Effector memory CD8-positive, alpha-beta T cell (primary cell): Measurements from ENCODE around the gene GLP1R.

Experiments used
- ATAC-seq: fragments of 150-1000 bp; cut with Tn5 transposase; replicated peaks from 2 replicates; pipeline ENCODE4 v1.10.0; 2021; ENCODE audit warnings: mild to moderate bottlenecking, moderate library complexity
- DNase-seq, 3 experiments: peaks; one replicate each; pipeline ENCODE4 v3.0.0; 2021
- H3K27ac Mint-ChIP-seq, 2 donors: one replicate each; pipeline ENCODE4 v1.8.0; 2022; ENCODE audit warnings: mild to moderate bottlenecking in 2 of 2, mixed read lengths in 2 of 2, moderate library complexity in 2 of 2
- H3K27me3 Mint-ChIP-seq, 2 donors: one replicate each; pipeline ENCODE4 v1.8.0; 2022; ENCODE audit warnings: mixed read lengths in 2 of 2
- H3K36me3 Mint-ChIP-seq: one replicate; pipeline ENCODE4 v1.8.0; 2022; ENCODE audit warnings: mild to moderate bottlenecking, moderate library complexity, mixed read lengths; ENCODE audit not compliant: insufficient read depth
- H3K4me1 Mint-ChIP-seq, 2 donors: one replicate each; pipeline ENCODE4 v1.8.0; 2022; ENCODE audit warnings: low read depth in 2 of 2, mixed read lengths in 2 of 2
- H3K4me3 Mint-ChIP-seq, 2 donors: one replicate each; pipeline ENCODE4 v1.8.0; 2022; ENCODE audit warnings: mild to moderate bottlenecking in 2 of 2, mixed read lengths in 2 of 2, moderate library complexity in 2 of 2
- H3K9me3 Mint-ChIP-seq, 2 donors: one replicate each; pipeline ENCODE4 v1.8.0; 2022; ENCODE audit warnings: mixed read lengths in 2 of 2

Gene GLP1R

GRCh38 chr6:39026175-39026574 lies 22.4 kb upstream of the GLP1R start:
- Mint-ChIP-seq H3K27me3 (peaks cover 24 to 53% of the 10 kb centered on the region in 2 donors), H3K9me3 (no peaks in the 10 kb centered on the region), H3K36me3 (no peaks in the 10 kb centered on the region), H3K4me1 (no peaks in the 10 kb centered on the region), H3K4me3 (no peak overlapping the region), H3K27ac (no peak overlapping the region)
- ATAC-seq (no peak), DNase-seq (no peak)

- ATAC-seq = peak; percentile 51
- no peak overlapping the region for H3K4me3 Mint-ChIP-seq
- no peaks in the 10 kb centered on the region for H3K4me1 Mint-ChIP-seq
- H3K9me3 Mint-ChIP-seq = no peaks in the 10 kb centered on the region
- peak; percentile 27 to 42 (median 36) for DNase-seq
- no peaks in the 10 kb centered on the region for H3K36me3 Mint-ChIP-seq
- peaks cover 39 to 68% of the 10 kb centered on the region in 2 donors for H3K27me3 Mint-ChIP-seq
- H3K27ac Mint-ChIP-seq = no peak overlapping the region
Measured at GRCh38 chr6:39029156-39030011, 19.2 kb upstream of the GLP1R start.

- H3K27me3 Mint-ChIP-seq = peaks cover 50 to 75% of the 10 kb centered on the region in 2 donors
- no peak for DNase-seq
- no peak overlapping the region for H3K4me3 Mint-ChIP-seq
- no peak for ATAC-seq
- H3K9me3 Mint-ChIP-seq = no peaks in the 10 kb centered on the region
- H3K4me1 Mint-ChIP-seq = no peaks in the 10 kb centered on the region
- no peak overlapping the region for H3K27ac Mint-ChIP-seq
- H3K36me3 Mint-ChIP-seq = no peaks in the 10 kb centered on the region
Measured at GRCh38 chr6:39035681-39036080, 12.9 kb upstream of the GLP1R start.

GRCh38 chr6:39037082-39037508 lies 11.5 kb upstream of the GLP1R start:
- Mint-ChIP-seq H3K36me3 (no peaks in the 10 kb centered on the region), H3K4me3 (no peak overlapping the region), H3K4me1 (no peaks in the 10 kb centered on the region), H3K27ac (no peak overlapping the region), H3K9me3 (no peaks in the 10 kb centered on the region), H3K27me3 (peaks cover 50 to 89% of the 10 kb centered on the region in 2 donors)
- ATAC-seq (no peak), DNase-seq (no peak)

GRCh38 chr6:39037707-39038106 lies 10.9 kb upstream of the GLP1R start:
- Mint-ChIP-seq H3K36me3 (no peaks in the 10 kb centered on the region), H3K4me1 (no peaks in the 10 kb centered on the region), H3K27me3 (peaks cover 50 to 95% of the 10 kb centered on the region in 2 donors), H3K4me3 (no peak overlapping the region), H3K9me3 (no peaks in the 10 kb centered on the region), H3K27ac (no peak overlapping the region)
- ATAC-seq = no peak
- no peak for DNase-seq

- peaks cover 35 to 95% of the 10 kb centered on the region in 2 donors for H3K27me3 Mint-ChIP-seq
- no peaks in the 10 kb centered on the region for H3K9me3 Mint-ChIP-seq
- no peak for ATAC-seq
- no peaks in the 10 kb centered on the region for H3K36me3 Mint-ChIP-seq
- H3K27ac Mint-ChIP-seq = no peak overlapping the region
- no peaks in the 10 kb centered on the region for H3K4me1 Mint-ChIP-seq
- H3K4me3 Mint-ChIP-seq = no peak overlapping the region
- no peak for DNase-seq
Measured at GRCh38 chr6:39040080-39040673, 8.4 kb upstream of the GLP1R start.

GRCh38 chr6:39041072-39041471 lies 7.5 kb upstream of the GLP1R start:
- H3K27ac Mint-ChIP-seq = peak overlapping the region in 1 of 2 donors; percentile 11
- DNase-seq = no peak
- no peak for ATAC-seq
- H3K27me3 Mint-ChIP-seq = peaks cover 35 to 88% of the 10 kb centered on the region in 2 donors
- no peaks in the 10 kb centered on the region for H3K4me1 Mint-ChIP-seq
- no peaks in the 10 kb centered on the region for H3K9me3 Mint-ChIP-seq
- no peaks in the 10 kb centered on the region for H3K36me3 Mint-ChIP-seq
- H3K4me3 Mint-ChIP-seq = no peak overlapping the region

- peaks cover 28 to 84% of the 10 kb centered on the region in 2 donors for H3K27me3 Mint-ChIP-seq
- H3K9me3 Mint-ChIP-seq = no peaks in the 10 kb centered on the region
- H3K4me3 Mint-ChIP-seq = no peak overlapping the region
- H3K27ac Mint-ChIP-seq = no peak overlapping the region
- H3K36me3 Mint-ChIP-seq = no peaks in the 10 kb centered on the region
- DNase-seq (no peak), ATAC-seq (no peak)
- H3K4me1 Mint-ChIP-seq = no peaks in the 10 kb centered on the region
Measured at GRCh38 chr6:39043776-39044175, 4.8 kb upstream of the GLP1R start.

GRCh38 chr6:39044181-39044580 lies 4.4 kb upstream of the GLP1R start:
- Mint-ChIP-seq H3K27me3 (peaks cover 28 to 84% of the 10 kb centered on the region in 2 donors), H3K27ac (no peak overlapping the region), H3K9me3 (no peaks in the 10 kb centered on the region), H3K36me3 (no peaks in the 10 kb centered on the region), H3K4me3 (no peak overlapping the region), H3K4me1 (peaks cover 1 to 2% of the 10 kb centered on the region in 2 donors)
- no peak for ATAC-seq
- no peak for DNase-seq

GRCh38 chr6:39047434-39048327 lies 900 bp upstream of the GLP1R start:
- H3K27ac Mint-ChIP-seq = no peak overlapping the region

GRCh38 chr6:39049575-39050283 lies 1.1 kb downstream of the GLP1R start:
- H3K36me3 Mint-ChIP-seq = no peaks in the 10 kb centered on the region
- DNase-seq (no peak), ATAC-seq (no peak)
- peak overlapping the region; percentile 74 to 85 for H3K4me3 Mint-ChIP-seq
- peak overlapping the region in 1 of 2 donors; percentile 82 for H3K27ac Mint-ChIP-seq
- H3K9me3 Mint-ChIP-seq = no peaks in the 10 kb centered on the region
- H3K4me1 Mint-ChIP-seq = peaks cover 13 to 23% of the 10 kb centered on the region in 2 donors
- peaks cover 38 to 90% of the 10 kb centered on the region in 2 donors for H3K27me3 Mint-ChIP-seq

More at GRCh38 chr6:39047434-39048327, 900 bp upstream of the GLP1R start:
- Mint-ChIP-seq H3K4me3 (peak overlapping the region in 1 of 2 donors; percentile 48), H3K36me3 (no peaks in the 10 kb centered on the region), H3K9me3 (no peaks in the 10 kb centered on the region), H3K27me3 (peaks cover 32 to 85% of the 10 kb centered on the region in 2 donors), H3K4me1 (peaks cover 13 to 21% of the 10 kb centered on the region in 2 donors)
- ATAC-seq = no peak
- DNase-seq = no peak

- Mint-ChIP-seq H3K4me3 (no peak overlapping the region), H3K9me3 (no peaks in the 10 kb centered on the region), H3K27me3 (peaks cover 38 to 86% of the 10 kb centered on the region in 2 donors), H3K4me1 (peaks cover 13 to 23% of the 10 kb centered on the region in 2 donors), H3K27ac (no peak overlapping the region), H3K36me3 (no peaks in the 10 kb centered on the region)
- DNase-seq (no peak), ATAC-seq (no peak)
Measured at GRCh38 chr6:39050453-39051112, 2.0 kb downstream of the GLP1R start.
